Measurements from ENCODE around the gene GSTO2.

The GSTO2 gene

GRCh38 chr10:104348601-104349000 is 79.6 kb downstream of the GSTO2 start:
- H3K27me3 Mint-ChIP-seq (ENCODE audit: low read depth) = no peaks in the 10 kb centered on the region
- peaks cover 9% of the 10 kb centered on the region for H3K9me3 Mint-ChIP-seq
- H3K27ac Mint-ChIP-seq = no peak overlapping the region
- DNase-seq (ENCODE audit: low spot score) = no peak
- H3K36me3 Mint-ChIP-seq (ENCODE audit: low read depth) = peaks cover 6% of the 10 kb centered on the region
- H3K4me1 Mint-ChIP-seq (ENCODE audit: low read depth) = peaks cover 27% of the 10 kb centered on the region
- no peak overlapping the region for H3K4me3 Mint-ChIP-seq

GRCh38 chr10:104349623-104350126 is 80.7 kb downstream of the GSTO2 start:
- Mint-ChIP-seq H3K27ac (no peak overlapping the region), H3K27me3 (ENCODE audit: low read depth) (no peaks in the 10 kb centered on the region), H3K4me1 (ENCODE audit: low read depth) (peaks cover 27% of the 10 kb centered on the region), H3K36me3 (ENCODE audit: low read depth) (peaks cover 6% of the 10 kb centered on the region), H3K4me3 (no peak overlapping the region), H3K9me3 (peaks cover 9% of the 10 kb centered on the region)
- no peak for DNase-seq (ENCODE audit: low spot score)

GRCh38 chr10:104350127-104350635 is 81.2 kb downstream of the GSTO2 start:
- H3K27me3 Mint-ChIP-seq (ENCODE audit: low read depth) = no peaks in the 10 kb centered on the region
- H3K36me3 Mint-ChIP-seq (ENCODE audit: low read depth) = peaks cover 6% of the 10 kb centered on the region
- peaks cover 27% of the 10 kb centered on the region for H3K4me1 Mint-ChIP-seq (ENCODE audit: low read depth)
- no peak for DNase-seq (ENCODE audit: low spot score)
- H3K4me3 Mint-ChIP-seq = no peak overlapping the region
- peaks cover 8% of the 10 kb centered on the region for H3K9me3 Mint-ChIP-seq
- no peak overlapping the region for H3K27ac Mint-ChIP-seq

- no peaks in the 10 kb centered on the region for H3K27me3 Mint-ChIP-seq (ENCODE audit: low read depth)
- no peaks in the 10 kb centered on the region for H3K9me3 Mint-ChIP-seq
- no peak for DNase-seq (ENCODE audit: low spot score)
- H3K4me3 Mint-ChIP-seq = peak overlapping the region; percentile 64
- H3K27ac Mint-ChIP-seq = peak overlapping the region; percentile 7
- H3K4me1 Mint-ChIP-seq (ENCODE audit: low read depth) = peaks cover 18% of the 10 kb centered on the region
- no peaks in the 10 kb centered on the region for H3K36me3 Mint-ChIP-seq (ENCODE audit: low read depth)
Measured at GRCh38 chr10:104351061-104351702, 82.2 kb downstream of the GSTO2 start.

- H3K27ac Mint-ChIP-seq = peak overlapping the region; percentile 52
- no peak overlapping the region for H3K4me3 Mint-ChIP-seq
- DNase-seq (ENCODE audit: low spot score) = no peak
- no peaks in the 10 kb centered on the region for H3K36me3 Mint-ChIP-seq (ENCODE audit: low read depth)
- peaks cover 17% of the 10 kb centered on the region for H3K4me1 Mint-ChIP-seq (ENCODE audit: low read depth)
- no peaks in the 10 kb centered on the region for H3K27me3 Mint-ChIP-seq (ENCODE audit: low read depth)
- H3K9me3 Mint-ChIP-seq = no peaks in the 10 kb centered on the region
Measured at GRCh38 chr10:104351919-104352318, 82.9 kb downstream of the GSTO2 start.

GRCh38 chr10:104353325-104354048 is 84.5 kb downstream of the GSTO2 start, which contains the start of gene CFAP58:
CFAP58 (plus strand) TSS chr10:104353833; CDS start chr10:104353898, 65 bp downstream.
- peaks cover 17% of the 10 kb centered on the region for H3K4me1 Mint-ChIP-seq (ENCODE audit: low read depth)
- no peaks in the 10 kb centered on the region for H3K9me3 Mint-ChIP-seq
- peak; percentile 89 for DNase-seq (ENCODE audit: low spot score)
- H3K36me3 Mint-ChIP-seq (ENCODE audit: low read depth) = no peaks in the 10 kb centered on the region
- no peaks in the 10 kb centered on the region for H3K27me3 Mint-ChIP-seq (ENCODE audit: low read depth)
- H3K4me3 Mint-ChIP-seq = no peak within 1 kb of the TSS
- peak within 1 kb of the TSS; percentile 70 for H3K27ac Mint-ChIP-seq

All from T-helper 2 cell treated with Interferon-gamma antibody and Interleukin-4, amounts not matched to agents 5 μg/mL and 100 μg/mL, for 36 hours (primary cell).